ENCODE results near the gene NAAA. TPM values are rescaled to one million over a fixed set of nuclear protein-coding genes. Genes with fewer than 3 reads are reported as not detected.

The NAAA gene
- total RNA-seq (2012; rRNA removed) (15.8 and 17.6 TPM in 2 replicates), polyA plus RNA-seq (2012; rRNA removed) (25.3 and 26.4 TPM in 2 replicates), Bru-seq, nascent RNA (percentile 57 among the genes with signal in this experiment), BruChase-seq, experiment 1, labeled RNA remaining after a 6-hour chase (percentile 64 among the genes with signal in this experiment), BruChase-seq, experiment 2, labeled RNA remaining after a 2-hour chase (percentile 62 among the genes with signal in this experiment)
- polyA plus RNA-seq (2012; cell fraction: cytosol; rRNA removed): 48.7 and 77.9 TPM in 2 replicates
- polyA plus RNA-seq (2012; cell fraction: nucleus; rRNA removed; ENCODE audit: low replicate concordance): 12.7 and 38.6 TPM in 2 replicates
- long read RNA-seq, transcript NAAA-206 (9 exons, 1,300 nt): major isoform, 12 of 42 reads
- long read RNA-seq, transcript NAAA-201 (11 exons, 1,900 nt): minor isoform, 7 of 42 reads
- long read RNA-seq, partial matches to known transcripts: 2 of 42 reads
- long read RNA-seq, other reads (novel, unspliced or antisense): 20 of 42 reads

GRCh38 chr4:75940692-75941253 is at the start of gene NAAA:
Gene NAAA, minus strand, starts transcription at chr4:75941013. Its CDS starts 64 bp downstream, at chr4:75940949.
- WGBS, 2 experiments (ENCODE audit: extremely low coverage in 2 of 2, insufficient read length in 1 of 2): 1% methylated on average over 34 of the region's 66 CpGs; no CpG with 5 or more reads in 1 of the 2 experiments
- in situ Hi-C loops (cut with MboI; ENCODE audit: low sequenced_read_pairs): no loop called here
- peak within 1 kb of the TSS; percentile 99 for H2AFZ ChIP-seq (replicated peaks; ENCODE audit: low read length, poor library complexity)

More at GRCh38 chr4:75940692-75941253, at the start of gene NAAA:
- BruUV-seq (replicated peaks): no TSS peak
- Histone ChIP-seq H2BK120ac (ENCODE audit: low read depth, low read length) (peak within 1 kb of the TSS; percentile 52), H3K4me2 (ENCODE audit: low read depth, low read length) (peak within 1 kb of the TSS; percentile 84), H4K91ac (ENCODE audit: insufficient read depth, low read depth, low read length) (peak within 1 kb of the TSS; percentile 82), H3K36me3 (ENCODE audit: control insufficient read depth, insufficient read depth, low read length) (no peaks in the 10 kb centered on the region), H3K23ac (ENCODE audit: low read depth, low read length) (peak within 1 kb of the TSS; percentile 68; the same call in 1 of the 2 replicates), H3K9ac (ENCODE audit: low read depth, low read length) (peak within 1 kb of the TSS; percentile 48), H2BK20ac (ENCODE audit: low read depth, low read length) (no peak within 1 kb of the TSS), H2AK9ac (replicated peaks; ENCODE audit: low read depth, low read length, poor library complexity) (peak within 1 kb of the TSS; percentile 92), H3K9me1 (ENCODE audit: insufficient read depth, low read length) (no peaks in the 10 kb centered on the region), H4K8ac (ENCODE audit: low read depth in 2 of 2, low read length in 2 of 2) (peak within 1 kb of the TSS; percentile 51 to 82; a peak in 2 of 4 replicates), H2BK15ac (ENCODE audit: low read depth, low read length) (peak within 1 kb of the TSS; percentile 45; the same call in 1 of the 3 replicates), H3K4me1 (ENCODE audit: control insufficient read depth, insufficient read depth, low read length) (no peaks in the 10 kb centered on the region), H4K20me1 (ENCODE audit: insufficient read depth, low read length) (no peaks in the 10 kb centered on the region), H2AK5ac (ENCODE audit: low read depth, low read length) (0 out of 2 replicates have a peak within 1 kb of the TSS, but pooled peaks have one; percentile 0), H3K4ac (ENCODE audit: low read depth, low read length) (peak within 1 kb of the TSS; percentile 80), H3K56ac (ENCODE audit: extremely low read depth, insufficient read depth, low read length) (no peak within 1 kb of the TSS), H3K14ac (replicated peaks; ENCODE audit: low read depth, low read length) (peak within 1 kb of the TSS; percentile 38; the same call in 1 of the 2 replicates), H3K79me1 (ENCODE audit: low read depth in 1 of 2, low read length in 2 of 2) (peaks cover 0 to 11% of the 10 kb centered on the region in 2 experiments; a peak in 1 of 4 replicates), H4K5ac (ENCODE audit: low read depth, low read length) (peak within 1 kb of the TSS; percentile 50), H3K27ac (ENCODE audit: insufficient read depth, low read length) (peak within 1 kb of the TSS; percentile 22), H3K27me3 (ENCODE audit: control insufficient read depth, insufficient read depth, low read length) (no peaks in the 10 kb centered on the region), H2BK5ac (ENCODE audit: low read depth, low read length, poor library complexity, severe bottlenecking) (peak within 1 kb of the TSS; percentile 44), H3K9me3 (ENCODE audit: control insufficient read depth, insufficient read depth, low read length) (no peaks in the 10 kb centered on the region), H3K18ac (ENCODE audit: low read depth, low read length) (no peak within 1 kb of the TSS), H3K4me3 (ENCODE audit: insufficient read depth, low read depth, low read length) (peak within 1 kb of the TSS; percentile 53)
- ATAC-seq (ENCODE audit: low read depth) (peak; percentile 92), DNase-seq (peak; percentile 65)
- ChIA-PET CTCF (interaction anchor here (0.7 to 1.5 kb wide), 3 partner anchors 25 to 53 kb away, joined by 4 to 6 read pairs (median 4); no protein-coding TSS in a partner anchor), POLR2A (ENCODE audit: unreplicated experiment) (no interaction called here)
- intact Hi-C loops (cut with micrococcal nuclease) (loop anchor here (10.0 kb wide), 1 partner anchor 286 kb away; no protein-coding TSS in a partner anchor), dilution Hi-C loops (cut with HindIII; ENCODE audit: low sequenced_read_pairs, unreplicated experiment) (no loop called here)
- TF ChIP-seq CEBPB (IDR thresholded peaks at IDR 0.05; ENCODE audit: low read depth, low read length) (peak; percentile 39; the same call in 1 of the 2 replicates), CTCF (conservative IDR thresholded peaks at IDR 0.05; ENCODE audit: low read depth, low read length) (peak; percentile 43), RFX5 (IDR thresholded peaks at IDR 0.05; ENCODE audit: low read depth, low read length) (no peak), SMC3 (IDR thresholded peaks at IDR 0.05; ENCODE audit: low read depth, low read length) (peak; percentile 34; the same call in 1 of the 2 replicates), MXI1 (IDR thresholded peaks at IDR 0.05; ENCODE audit: borderline replicate concordance, low read depth, low read length) (peak; percentile 77; the same call in 1 of the 2 replicates), MAZ (IDR thresholded peaks at IDR 0.05; ENCODE audit: borderline replicate concordance, low read depth, low read length) (0 out of 2 replicates have a peak, but pooled peaks have one; percentile 20)

Measured in IMR-90 (cell line).